GF-D8 (cell line): ENCODE measurements around the gene CHMP6.
"Not testable (repeated sequence)": the region's sequence is repeated elsewhere in the genome, so short reads cannot be mapped to it uniquely, and the experiment has no call there.

Source experiments
- DNase-seq: peaks from one replicate; lab custom pipeline; 2025; lab: John Stamatoyannopoulos, UW

The CHMP6 gene

DNA sequence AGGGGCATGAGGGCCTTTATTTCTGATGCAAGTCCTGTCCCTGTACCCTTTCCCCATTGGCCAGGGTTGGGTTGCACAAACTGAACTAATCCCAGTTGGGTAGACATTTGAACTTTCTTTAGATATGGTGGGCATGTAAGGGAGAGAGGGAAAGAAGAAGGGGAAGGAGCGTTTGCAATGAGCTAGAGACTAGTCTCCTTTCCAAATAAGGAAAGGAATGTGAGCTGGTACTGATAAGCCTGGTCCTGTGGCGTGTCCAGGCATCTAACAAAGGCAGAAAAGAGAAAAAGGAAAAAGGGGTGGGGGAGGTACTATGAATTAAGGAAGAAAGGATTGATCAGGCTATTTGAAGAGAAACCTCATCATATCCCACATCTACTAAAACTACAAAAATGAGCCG, 20.3 kb downstream of the CHMP6 start:
- no peak for DNase-seq

DNA sequence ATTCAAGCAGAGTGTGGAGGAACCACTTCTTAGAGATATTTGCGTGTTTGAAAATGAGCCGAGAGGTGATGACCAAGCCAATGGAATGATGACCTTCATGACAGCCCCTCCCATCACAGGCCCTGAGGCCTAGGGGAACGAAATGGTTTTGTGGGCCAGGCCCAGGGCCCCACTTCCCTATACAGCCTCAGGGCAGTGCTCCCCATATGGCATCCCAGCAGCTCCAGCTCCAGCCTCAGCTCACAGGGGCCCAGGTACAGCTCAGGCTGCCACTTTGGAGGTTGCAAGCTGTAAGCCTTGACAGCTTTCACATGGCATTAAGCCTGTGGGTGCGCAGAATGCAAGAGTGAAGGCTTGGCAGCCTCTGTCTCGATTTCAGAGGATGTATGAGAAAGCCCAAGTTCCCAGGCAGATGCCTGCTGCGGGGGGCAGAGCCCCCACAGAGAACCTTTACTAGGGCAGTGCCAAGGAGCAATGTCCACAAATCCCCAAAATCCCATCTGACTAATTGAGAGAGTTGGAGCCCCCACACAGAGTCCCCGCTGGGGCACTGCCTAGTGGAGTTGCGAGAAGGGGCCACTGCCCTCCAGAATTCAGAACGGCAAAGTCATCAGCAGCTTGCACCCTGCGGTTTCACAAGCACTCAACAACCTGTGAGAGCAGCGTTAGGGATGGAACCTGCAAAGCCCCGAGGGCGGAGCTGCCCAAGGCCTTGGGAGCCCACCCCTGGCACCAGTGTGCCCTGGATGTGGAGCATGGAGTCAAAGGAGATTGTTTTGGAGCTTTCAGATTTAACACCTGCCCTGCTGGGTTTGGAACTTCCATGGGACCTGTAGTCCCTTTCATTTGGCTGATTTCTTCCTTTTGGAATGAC, 21.2 kb downstream of the CHMP6 start:
- DNase-seq, result no peak

DNA sequence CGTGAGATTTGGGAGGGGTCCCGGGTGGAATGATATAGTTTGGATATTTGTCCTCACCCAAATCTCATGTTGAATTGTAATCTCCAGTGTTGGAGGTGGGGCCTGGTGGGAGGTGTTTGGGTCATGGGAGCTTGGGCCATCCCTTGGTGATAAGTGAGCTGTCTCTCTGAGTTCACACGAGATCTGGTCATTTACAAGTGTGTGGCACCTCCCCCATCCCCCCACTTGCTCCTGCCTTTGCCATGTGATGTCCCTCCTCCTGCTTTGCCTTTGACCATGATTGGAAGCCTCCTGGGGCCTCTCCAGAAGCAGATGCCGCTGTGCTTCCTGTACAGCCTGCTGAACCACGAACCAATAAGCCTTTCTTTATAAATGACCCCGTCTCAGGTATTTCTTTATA, 22.0 kb downstream of the CHMP6 start:
- no peak for DNase-seq

DNA sequence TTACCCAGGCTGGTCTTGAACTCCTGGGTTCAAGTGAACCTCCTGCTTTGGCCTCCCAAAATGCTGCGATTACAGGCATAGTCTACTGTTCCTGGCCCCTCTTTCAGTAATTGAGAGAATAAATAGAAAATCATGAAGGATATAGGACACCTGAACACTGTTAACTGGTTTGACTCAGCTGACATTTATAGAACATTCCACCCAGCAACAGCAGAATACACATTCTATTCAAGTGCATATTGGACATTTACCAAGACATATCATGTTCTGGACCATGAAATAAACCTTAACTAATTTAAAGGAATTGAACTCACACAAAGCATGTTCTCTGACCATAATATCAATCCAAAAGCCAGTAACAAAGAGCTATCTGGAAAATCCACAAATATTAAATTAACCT, 23.5 kb downstream of the CHMP6 start:
- no peak for DNase-seq

DNA sequence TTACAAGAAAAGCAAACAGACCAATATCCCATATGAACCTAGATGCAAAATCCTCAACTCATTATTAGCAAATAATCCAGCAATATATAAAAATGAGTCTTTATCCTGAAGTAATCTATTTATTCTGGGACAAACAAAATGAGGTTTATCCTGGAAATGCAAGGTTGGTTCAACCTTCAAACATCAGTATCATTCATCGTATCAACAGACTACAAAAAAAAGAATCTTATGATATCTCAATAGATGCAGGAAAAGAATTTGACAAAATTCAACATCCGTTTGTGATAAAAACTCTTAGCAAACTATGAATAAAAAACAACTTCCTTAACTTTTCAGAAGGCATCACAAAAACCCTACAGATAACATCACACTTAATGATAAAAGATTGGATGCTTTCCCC, 24.9 kb downstream of the CHMP6 start:
- no peak for DNase-seq

DNA sequence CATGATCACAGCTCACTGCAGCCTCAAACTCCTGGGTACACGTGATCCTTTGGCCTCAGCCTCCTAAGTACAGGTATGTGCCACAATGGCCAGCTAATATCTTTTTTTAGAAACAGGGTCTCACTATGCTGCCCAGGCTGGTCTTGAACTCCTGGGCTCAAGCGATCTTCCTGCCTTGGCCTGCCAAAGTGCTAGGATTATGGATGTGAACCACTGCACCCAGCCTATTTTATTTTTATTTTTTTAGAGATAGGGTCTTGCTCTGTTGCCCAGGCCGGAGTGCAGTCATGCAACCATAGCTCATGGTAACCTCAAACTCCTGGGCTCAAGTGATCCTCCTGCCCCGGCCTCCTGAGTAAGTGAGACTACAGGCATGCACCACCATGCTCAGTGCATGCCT, 25.7 kb downstream of the CHMP6 start:
- not testable (repeated sequence) for DNase-seq

DNA sequence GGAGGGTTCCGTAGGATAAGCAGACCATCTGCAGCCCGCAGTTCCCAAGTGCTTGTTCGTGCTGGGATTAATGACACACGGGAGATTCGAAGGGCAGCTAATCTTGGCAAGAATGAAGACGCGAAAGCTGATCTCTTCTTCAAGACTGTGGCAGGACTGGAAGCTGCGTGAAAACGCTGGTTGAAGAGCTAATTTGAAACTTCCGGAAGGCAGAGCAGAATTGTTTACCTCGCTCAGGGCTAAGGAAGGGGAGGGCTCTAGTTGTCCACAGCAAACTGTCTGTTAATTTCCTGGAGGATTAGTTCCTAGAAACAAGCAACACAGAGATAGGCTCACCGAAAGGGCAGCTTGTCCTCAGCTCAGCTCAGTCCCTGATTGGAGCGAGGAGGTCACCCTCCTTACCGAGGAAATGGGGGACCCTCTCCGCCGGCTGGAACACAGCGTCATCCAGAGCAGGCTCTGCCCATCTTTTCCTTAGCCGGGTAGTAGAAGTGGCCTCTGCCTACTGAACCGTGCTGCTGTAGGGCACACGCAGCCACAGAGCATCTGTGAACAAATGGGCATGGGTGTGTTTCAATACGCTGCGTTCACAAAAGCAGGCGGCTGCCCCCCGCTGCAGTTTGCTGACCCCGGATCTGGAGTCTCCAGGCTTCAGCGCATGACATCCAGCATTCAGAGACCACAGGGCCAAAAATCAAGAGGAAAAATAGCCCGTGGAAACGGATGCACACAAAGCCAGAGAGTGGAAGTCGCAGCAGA, 26.6 kb downstream of the CHMP6 start:
- peak; percentile 83 for DNase-seq

DNA sequence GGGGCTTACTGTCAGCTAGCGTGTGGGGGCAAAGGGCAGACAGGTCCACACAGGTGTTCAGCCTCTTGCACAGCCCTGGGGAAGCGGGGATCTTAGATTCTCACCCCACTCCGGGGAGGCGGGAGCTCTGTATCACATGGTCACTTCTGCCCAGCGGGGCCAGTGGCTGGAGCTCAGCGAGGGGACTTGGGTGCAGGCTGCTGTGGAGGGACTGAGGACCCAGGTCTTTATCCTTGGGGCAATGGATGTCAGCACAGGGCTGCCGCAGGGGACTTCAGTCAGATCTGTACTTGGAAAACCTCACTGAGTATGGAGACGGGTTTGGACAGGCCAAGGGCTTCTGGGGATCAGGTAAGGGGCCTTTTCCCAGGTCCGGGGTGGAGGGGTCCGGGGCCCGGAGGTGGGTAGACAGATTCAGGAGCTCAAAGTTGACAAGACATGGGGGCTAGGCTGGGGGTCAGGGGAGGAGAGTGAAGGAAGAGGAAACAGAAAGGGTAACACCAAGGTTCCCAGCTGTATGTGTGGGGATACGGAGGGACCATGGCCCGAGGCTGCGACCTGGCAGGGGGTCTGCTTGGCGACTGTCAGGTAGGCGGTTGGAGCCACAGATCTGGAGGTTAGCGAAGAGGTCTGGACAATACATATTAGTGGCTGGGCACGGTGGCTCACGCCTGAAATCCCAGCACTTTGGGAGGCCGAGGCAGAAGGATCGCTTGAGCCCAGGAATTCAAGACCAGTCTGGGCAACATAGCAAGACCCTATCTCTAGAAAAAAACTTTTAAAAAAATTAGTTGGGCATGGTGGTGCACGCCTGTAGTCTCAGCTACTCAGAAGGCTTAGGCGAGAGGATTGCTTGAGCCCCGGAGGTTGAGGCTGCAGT, 28.2 kb downstream of the CHMP6 start:
- DNase-seq, result no peak

DNA sequence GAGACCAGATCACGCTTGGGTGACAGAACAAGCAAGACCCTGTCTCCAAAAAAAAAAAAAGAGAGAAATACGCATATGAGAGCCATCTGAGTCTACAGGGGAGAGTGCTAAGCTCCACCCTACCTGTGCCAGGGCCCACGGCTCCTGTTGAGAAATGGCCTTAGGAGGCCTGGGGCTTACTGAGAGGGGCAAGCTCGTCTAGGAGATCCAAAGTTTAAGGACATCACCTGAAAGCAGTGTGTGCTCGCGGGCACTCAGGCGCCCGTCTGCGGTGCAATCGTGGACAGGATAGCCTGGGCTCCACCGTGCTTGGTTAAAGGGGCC, 28.8 kb downstream of the CHMP6 start:
- DNase-seq, result no peak

DNA sequence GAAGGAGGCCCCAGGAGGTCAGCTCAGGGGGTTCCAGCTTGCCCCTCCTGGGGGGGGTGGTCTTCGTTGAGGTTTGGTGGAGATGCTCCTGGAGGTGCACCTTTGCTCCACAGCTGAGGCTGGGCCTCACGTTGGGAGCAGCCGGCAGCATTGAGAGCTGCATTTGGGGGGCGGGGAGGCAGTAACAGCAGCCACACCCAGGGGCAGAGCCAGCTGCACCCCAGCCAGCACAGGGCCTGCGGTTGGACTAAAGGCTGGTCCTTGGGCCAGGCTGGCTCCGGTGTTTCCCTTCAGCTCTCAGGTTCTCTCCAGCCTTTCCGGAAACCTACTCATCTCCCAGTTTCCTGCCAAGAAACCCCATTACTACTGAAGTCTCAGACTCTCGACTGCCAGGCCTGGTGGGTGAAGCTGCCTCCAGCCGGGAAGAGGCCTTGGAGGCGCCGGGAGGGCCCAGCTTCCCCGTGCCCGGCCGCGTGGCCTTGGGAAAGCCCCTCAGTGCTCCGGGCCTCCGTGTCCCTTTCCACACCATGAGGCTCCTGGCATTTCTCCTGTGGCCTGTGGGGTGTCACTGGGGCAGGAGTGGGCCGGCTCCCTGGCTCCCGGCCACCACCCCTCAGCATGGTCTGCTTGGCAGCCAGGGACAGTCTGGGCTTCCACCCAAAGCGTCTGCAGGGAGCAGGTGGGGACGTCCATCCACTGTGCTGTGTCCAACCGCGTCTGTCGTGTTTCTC, 29.3 kb downstream of the CHMP6 start:
- DNase-seq, result no peak

DNA sequence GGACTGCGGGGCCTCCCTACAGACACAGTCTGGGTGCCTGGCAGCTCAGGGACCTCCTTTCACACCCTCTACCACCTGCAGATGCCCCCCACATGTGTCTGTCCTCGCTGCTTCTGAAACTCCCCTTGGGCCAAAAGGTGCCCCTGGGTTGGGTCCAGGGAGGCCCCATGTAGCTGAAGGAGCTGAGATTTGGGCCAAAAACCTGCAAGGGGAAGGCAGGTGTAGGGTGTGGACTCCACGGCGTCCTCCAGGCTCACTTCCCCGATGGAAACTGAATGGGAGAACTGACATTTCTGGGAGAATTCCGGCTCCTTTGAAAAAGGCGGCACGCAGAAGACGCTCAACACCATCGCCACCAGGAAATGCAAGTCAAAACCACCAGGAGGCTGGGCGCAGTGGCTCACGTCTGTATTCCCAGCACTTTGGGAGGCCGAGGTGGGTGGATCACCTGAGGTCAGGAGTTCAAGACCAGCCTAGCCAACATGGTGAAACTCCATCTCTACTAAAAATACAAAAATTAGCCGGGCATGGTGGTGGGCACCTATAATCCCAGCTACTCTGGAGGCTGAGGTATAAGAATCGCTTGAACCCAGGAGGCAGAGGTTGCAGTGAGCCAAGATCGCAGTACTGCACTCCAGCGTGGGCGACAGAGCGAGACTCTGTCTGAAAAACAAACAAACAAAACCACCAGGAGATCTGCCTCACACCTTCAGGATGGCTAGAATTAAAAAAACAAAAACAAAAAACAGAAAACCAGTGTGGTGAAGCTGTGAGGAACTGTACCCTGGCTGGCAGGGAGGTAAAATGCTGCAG, 30.1 kb downstream of the CHMP6 start:
- no peak for DNase-seq

DNA sequence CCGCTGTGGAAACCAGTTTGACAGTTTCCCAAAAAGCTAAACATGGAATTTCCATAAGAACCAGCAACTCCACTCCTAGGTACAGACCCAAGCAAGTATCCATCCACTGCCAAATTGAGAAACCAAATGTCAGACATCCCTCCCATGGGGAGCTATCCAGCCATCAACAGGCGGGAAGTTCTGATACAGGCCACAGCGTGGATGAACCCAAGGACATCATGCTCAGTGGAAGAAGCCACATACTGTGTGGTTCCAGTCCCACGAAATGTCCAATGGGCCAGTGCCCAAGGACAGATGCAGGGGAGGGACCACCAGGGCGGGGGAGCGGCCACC, 30.7 kb downstream of the CHMP6 start:
- DNase-seq, result no peak

DNA sequence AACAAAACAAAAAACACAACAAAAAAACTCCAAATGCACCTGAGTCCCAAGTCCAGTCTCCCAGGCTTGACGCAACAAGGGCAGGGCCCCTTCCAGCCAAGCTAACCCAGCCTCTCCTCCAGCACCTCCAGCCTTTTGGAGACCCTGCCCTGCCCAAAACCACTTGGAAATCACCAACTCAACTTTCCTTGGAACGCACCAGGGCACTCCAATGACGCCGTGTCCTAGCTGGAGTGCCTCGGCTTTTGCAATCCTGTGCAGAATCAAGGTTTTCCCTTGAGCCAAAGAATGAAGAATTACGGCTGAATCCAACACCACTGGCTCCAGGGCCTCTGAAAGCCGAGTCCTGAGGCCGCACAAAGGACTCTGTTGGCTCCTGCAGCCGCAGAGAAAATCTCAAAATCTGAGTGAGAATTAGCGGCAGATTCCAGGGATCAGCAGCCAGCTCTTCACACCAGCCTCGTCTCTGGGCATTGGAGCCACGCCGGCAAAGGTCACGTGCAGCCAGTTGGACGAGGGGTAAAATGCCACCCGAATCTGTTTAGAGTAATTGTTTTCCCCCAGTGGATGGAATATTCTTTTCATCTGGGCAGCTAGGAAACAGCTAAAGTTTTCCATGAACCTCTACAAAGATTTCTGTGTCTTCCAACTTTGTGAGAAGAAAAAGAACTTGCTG, 33.6 kb downstream of the CHMP6 start:
- DNase-seq, result no peak

DNA sequence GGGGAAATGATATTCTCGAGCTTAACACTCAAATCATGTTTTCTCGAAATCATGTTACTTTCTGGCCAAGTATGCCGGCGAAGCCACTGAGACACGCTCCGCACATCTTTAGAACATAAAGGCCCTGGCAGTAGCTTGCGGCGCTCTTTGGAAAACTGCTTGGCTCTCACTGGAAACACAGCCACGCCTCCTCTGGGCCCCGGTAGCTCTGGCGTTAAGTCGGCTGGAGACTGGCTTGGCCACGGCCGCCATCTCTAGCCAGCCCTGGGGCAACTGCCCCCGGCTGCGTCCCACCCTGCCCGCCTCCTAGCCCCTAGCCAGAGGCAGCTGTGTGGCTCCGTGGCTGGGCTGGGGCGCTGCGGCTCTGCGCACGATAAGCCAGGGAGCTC, 34.1 kb downstream of the CHMP6 start:
- DNase-seq, result no peak

DNA sequence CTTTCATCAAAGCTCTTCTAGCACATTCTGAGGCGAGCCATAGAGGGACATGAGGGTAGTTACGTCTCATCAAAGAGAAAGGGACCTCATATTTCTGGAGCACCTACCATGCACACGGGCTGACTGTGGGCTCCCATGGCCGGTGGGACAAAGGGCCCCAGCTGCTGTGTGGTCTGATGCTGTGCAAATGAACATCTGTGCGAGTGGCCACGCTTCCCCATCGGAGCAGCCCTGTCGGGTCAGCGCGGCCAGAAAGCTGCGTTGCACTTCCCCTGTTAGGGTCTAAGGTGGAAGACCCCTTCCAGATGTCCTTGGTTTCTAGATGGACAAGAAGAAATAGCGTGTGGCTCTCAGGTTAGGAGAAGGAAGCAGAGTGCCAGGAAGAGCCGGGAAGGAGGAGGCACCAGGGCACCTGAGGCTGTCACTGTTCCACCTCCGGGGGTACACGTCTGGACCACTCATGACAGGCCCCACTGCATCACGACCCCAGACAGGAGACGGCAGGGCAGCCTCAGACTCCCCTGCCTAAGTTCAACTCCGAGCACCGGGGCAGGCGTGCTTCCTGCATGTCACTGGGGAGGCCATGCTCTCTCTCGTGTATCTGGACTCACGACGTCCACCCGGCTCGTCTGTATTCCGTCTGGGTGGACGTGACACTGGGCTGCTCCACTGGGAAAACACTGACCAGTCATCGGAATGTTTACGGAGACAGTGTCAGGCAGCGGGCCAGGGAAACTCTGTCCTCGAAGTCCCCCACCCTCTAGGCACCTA, 34.8 kb downstream of the CHMP6 start:
- DNase-seq, result no peak

DNA sequence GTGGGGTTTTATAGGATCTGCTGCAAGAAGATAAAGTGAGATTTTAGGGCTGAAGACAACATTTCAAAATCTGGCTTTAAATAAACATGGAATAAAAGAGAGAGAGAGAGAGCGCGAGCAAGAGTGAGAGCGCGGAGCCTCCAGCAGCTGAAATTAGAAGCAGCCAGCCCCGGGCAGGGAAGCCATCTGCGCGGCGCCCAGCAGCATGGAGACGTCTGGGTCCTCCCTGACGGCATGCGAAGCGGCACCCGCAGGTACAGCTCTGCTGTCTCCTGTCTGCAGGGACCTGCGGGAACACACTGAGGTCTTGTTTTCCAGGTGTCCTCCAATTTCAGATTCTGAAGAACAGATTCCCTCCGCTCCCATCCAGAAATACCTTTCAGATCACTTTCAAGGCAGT, 35.4 kb downstream of the CHMP6 start:
- DNase-seq, result no peak

DNA sequence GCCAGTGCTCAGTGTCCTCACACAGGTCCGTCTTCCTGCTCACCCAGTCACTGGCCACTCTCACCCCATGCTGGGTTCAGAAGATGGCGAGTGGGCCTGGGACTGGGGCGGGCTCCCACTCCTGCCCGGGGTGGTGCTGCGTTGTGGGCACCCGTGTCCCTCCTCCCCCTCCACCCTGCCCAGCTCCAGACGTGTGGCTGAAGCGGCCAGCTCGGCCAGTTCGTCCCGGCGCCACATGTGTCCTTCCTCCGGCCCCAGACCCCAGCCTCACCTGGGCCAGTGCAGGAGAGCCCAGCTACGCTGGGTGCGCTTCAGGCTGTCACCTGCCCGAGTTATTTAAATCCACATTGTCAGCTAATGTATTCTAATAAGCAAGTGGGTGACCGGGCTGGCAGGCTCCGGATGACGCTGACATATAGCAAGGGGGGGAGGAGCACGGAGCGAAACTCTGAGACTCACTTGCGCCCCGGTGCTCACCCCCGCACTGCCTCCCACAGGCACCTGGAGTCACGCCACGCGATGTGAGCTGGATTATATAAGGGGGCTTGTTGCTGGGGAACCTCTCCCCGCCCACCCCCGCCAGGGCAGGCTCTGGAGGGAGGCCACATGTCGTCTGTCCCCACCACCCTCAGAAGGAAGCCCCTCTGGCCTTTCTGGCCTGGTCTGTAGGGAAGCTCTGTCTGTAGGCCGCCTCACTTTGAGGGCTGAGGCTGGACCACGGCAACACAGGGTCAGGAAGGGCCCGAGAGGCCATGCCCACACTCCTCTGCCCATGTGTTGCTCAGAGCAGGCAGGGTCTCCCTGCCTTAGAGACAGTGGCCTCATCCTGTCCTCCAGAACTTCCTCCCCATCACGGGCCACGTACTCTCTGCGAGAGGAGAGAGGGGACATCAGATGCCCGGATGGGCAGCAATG, 36.2 kb downstream of the CHMP6 start:
- no peak for DNase-seq

DNA sequence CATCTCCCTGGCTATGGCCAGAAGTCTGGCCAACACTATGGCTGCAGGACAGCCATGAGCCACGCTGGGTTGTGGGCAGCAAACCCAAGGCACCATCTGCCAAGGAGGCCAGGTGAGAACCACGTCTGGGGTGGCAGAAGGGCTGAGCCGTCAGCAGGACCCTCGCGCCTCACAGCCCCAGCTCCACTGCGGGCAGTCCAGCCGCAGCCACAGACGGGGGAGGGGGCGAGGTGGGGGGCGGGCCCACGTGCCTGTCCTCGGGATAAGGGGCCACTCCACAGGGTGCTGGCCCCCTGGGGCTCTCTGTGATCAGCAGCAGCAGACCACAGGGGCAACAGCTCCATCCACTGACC, 36.8 kb downstream of the CHMP6 start:
- DNase-seq, result no peak

DNA sequence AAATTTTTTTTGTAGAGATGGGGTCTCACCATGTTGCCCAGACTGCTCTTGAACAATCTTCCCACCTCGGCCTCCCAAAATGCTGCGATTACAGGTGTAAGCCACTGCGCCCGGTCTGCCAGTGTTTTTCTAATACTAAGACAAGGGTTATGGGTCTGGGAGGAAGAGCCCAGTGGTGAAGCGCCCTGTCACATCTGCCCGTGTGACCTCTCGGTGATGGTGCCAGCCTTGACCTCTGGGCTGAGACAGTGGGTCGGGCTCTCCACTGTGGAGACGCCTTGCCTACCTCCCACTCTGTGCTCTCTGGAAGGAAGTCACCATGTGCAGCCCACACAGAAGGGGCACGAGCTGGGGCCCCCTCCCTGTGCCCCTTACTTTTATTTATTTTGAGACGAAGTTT, 38.2 kb downstream of the CHMP6 start:
- DNase-seq, result no peak
